Medulla oblongata (tissue), 1 donor: Measurements from ENCODE around the gene ALDH3A1.

Source experiments
- DNase-seq: peaks from one replicate; pipeline ENCODE4 v3.0.0-alpha.2; 2015; ENCODE audit errors: extremely low spot score

ALDH3A1 gene

DNA sequence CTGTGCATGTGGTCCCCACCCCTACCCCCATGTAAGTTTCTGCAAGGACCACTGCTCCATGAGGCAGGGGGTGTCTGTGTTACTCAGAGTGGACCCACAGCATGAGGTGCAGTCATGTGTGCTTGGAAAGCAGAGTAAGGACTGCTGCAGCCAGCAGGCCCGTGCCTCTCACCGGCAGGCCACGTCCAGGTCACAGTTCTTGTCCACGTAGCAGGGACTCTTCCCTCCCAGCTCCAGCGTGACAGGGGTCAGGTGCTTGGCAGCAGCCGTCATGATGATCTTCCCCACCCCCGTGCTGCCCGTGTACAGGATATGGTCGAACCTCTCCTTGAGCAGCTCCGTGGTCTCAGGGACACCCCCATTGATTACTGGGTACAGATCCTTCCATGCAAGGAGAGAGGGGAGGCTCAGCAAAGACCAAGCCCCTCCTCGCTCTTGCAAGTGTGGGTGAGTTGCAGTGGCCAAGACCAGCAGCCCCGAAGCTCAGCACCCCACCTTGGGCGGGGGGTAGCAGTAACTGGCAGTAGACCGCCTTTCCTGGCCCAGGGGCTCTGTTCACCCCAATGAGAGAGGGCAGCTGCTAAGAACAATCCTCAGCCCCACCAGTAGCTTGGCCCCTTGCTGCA, 6.2 kb downstream of the ALDH3A1 start:
- no peak for DNase-seq

- no peak for DNase-seq
These were observed 7.2 kb downstream of the ALDH3A1 start for GRCh38 chr17:19740933-19741332.

GRCh38 chr17:19739241-19740201, 8.6 kb downstream of the ALDH3A1 start:
- no peak for DNase-seq

GRCh38 chr17:19738757-19739156, 9.3 kb downstream of the ALDH3A1 start:
- no peak for DNase-seq

DNA sequence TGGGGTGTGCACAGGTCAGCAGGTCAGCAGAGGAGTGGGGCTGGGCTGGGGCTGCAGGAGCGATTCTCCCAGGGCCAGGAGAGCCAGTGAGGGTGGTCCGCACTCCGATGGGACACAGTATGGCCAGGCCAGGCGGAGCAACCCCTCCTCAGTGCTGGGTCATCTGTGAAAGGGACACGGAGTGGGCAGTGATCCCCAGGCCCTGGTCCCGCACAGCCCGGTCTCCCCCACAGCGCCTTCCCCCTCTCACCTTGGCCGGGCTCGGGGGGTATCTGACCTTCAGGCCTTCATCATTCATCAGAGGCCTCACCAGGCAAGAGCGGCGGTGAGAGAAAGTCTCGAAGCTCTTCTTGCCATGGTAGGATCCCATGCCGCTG, 10.0 kb downstream of the ALDH3A1 start:
- no peak for DNase-seq

- no peak for DNase-seq
These were observed 10.6 kb downstream of the ALDH3A1 start for GRCh38 chr17:19737305-19738072.

DNA sequence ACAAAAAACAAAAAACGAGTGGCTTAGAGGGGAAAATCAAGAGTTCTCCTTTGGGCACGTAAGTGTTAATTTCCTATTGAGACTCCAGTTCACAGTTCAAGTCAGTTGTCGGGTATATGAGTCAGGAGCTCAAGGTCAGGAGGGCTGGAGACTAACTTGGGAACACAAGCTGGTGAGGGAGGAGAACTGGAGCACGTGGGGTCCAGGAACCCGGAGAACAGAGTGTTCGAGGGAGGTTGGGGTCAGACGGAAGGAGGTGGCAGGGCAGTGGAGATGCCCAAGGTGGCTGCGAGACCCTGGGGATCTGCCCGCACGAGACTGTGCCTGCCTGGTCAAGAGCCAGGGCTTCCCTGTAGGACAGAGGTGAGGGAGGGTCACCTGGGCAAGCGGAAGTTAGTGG, 12.0 kb downstream of the ALDH3A1 start:
- DNase-seq = no peak

DNA sequence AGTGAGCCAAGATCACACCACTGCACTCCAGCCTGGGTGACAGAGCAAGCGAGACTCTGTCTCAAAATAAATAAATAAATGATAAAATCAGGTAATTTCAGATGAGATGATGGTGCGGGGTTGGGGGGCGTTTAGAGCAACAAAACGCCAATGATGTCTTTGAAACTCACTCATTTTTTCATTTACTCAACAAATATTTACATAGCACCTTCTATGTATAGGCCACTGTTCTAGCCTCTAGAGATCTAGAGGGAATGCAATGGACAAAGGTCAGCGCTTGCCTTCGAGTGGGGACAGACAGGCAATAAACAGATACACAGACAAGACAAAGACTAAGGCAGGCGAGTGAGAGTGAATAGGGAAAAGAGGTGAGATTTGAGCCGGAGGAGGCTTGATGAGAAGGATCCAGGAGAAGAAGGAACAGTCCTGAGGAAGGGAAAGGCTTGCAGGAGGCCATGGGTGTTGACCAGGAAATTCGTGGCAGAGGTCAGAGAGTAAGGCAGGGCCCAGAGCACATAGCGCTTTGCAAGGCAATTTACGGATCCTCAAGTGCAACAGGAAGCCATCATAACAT, 14.1 kb downstream of the ALDH3A1 start:
- no peak for DNase-seq

- no peak for DNase-seq
These were observed 16.5 kb downstream of the ALDH3A1 start for GRCh38 chr17:19731626-19732025.

DNA sequence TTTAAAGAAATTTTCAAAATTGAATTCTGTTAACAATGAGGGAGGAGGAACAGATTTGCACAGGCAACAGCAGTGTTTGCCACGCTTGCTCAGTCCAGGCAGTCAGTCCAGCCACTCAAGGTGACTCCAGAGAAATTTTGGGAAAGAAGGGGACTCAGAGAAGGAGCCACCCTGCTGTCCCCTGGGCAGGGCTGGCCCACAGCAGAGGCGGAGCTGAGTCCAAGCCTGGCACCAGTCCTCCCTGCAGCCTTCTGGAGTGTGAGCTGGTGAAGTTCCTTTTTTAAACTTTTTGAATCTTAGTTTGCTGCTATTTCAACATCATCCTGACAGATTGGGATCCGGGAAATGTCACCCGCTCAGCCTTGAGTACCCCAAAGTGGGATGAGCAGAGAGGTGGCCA, 17.3 kb downstream of the ALDH3A1 start:
- DNase-seq = no peak

GRCh38 chr17:19729900-19730299, 18.2 kb downstream of the ALDH3A1 start:
- no peak for DNase-seq

- peak; percentile 90 for DNase-seq
These were observed 20.0 kb downstream of the ALDH3A1 start for GRCh38 chr17:19728084-19728495.

GRCh38 chr17:19727501-19728078, 20.5 kb downstream of the ALDH3A1 start:
- peak; percentile 97 for DNase-seq

- DNase-seq = peak; percentile 22
These were observed 21.3 kb downstream of the ALDH3A1 start for GRCh38 chr17:19726631-19727376.

GRCh38 chr17:19725486-19725885, 22.6 kb downstream of the ALDH3A1 start:
- no peak for DNase-seq

- DNase-seq = peak; percentile 57
These were observed 23.3 kb downstream of the ALDH3A1 start for GRCh38 chr17:19724501-19725420.

- DNase-seq = no peak
These were observed 24.1 kb downstream of the ALDH3A1 start for GRCh38 chr17:19723964-19724363.

DNA sequence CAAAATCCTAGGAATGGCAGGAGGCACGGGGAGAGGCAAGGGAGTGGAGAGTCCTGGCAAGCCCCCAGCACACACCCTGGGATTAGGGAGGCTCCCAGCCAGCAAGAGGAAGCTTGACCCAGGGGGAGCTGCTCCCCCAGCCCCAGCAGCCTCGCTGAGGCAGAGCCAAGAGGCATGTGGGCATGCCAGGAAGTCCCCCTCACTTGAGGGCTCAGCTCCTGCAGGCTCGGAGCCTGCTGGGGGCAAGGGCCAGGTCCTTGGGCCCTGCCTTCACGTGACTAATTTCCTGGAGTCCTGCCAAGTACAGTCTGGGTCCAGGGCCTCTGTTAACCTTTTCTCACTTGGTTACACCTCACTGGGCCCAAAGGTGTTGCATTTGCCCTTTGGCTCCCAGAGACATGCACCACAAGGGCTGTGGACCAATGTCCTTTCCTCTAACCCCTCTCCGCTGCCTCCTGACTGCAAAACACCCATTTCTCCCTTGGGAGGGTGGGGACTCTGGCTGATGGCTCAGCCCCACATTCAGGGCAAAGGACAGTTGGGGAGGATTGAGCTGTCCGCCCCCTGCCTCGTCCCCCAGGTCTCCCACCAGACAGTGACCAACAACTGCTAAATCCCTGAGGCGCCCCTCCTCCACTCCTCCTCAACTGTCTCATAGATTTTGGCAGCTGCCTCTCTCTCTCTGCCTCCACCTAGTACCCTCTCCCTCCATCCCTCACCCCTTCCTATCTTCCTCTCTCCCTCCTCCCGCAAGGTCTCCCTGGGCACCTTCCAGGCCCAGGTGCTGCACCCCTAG, 27.3 kb downstream of the ALDH3A1 start:
- no peak for DNase-seq

GRCh38 chr17:19720210-19720475, 28.0 kb downstream of the ALDH3A1 start:
- DNase-seq = no peak
